Urothelium cell line (cell line): ENCODE results near the gene SLC5A7.

Source experiments
- DNase-seq: peaks from one replicate; pipeline ENCODE4 v3.0.0; 2011; ENCODE audit warnings: low spot score, mixed read lengths
- FAIRE-seq: peaks from 2 replicates; lab custom pipeline; 2011; peaks lifted over from hg19 to GRCh38; lab: Jason Lieb, UNC

SLC5A7 gene

DNA sequence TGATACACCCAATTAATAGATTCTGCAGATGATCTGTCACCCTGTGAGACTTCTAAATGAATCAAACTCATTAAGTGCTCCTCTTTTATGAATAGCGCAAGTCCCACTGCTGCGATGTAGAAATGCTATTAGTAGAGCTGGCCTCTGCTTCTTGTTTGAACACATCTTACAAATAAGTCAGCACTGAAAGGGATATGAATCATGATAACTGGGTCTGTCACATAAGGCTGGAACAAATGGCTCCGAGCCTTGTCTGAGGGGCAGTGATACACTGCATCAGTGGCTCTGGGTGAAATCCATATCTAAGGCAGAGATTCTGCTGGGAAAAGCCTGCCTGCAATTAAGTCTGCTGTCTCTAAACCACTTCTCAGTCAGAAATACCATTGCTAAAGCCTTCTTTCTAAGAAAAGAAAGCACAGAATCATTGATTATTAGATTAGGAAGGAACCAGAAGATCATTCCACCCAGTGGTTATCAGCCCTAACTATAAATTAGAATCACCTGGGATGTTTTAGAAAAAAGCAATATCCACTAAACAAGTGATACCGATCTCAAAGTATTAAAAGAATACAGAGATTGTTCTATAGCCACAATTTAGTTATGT, 75.2 kb downstream of the SLC5A7 start:
- DNase-seq (no peak), FAIRE-seq (no peak)
